ENCODE data around the gene TCF7L2.

Gene TCF7L2

GRCh38 chr10:113053091-113053490 lies 103.0 kb downstream of the TCF7L2 start:
- H3K27me3 ChIP-seq (ENCODE audit: insufficient read depth, poor library complexity, severe bottlenecking), result no peaks in the 10 kb centered on the region
- DNase-seq (ENCODE audit: low read depth in 1 of 2, low spot score in 1 of 2), result no peak
- no peak overlapping the region for H3K27ac ChIP-seq (replicated peaks)
- H3K4me3 ChIP-seq (replicated peaks; ENCODE audit: insufficient read depth, low read length), result no peak overlapping the region
- TF ChIP-seq GABPA (IDR thresholded peaks at IDR 0.05; ENCODE audit: low read depth) (no peak), SPI1 (IDR thresholded peaks at IDR 0.05; ENCODE audit: borderline replicate concordance, low read depth) (no peak), POLR2AphosphoS5 (IDR thresholded peaks at IDR 0.05; ENCODE audit: low read depth) (no peak), CTCF (IDR thresholded peaks at IDR 0.05; ENCODE audit: insufficient read depth, low read length) (no peak), REST (IDR thresholded peaks at IDR 0.05; ENCODE audit: insufficient replicate concordance, low read depth) (no peak)

- no peak for DNase-seq (ENCODE audit: low read depth in 1 of 2, low spot score in 1 of 2)
- TF ChIP-seq CTCF (IDR thresholded peaks at IDR 0.05; ENCODE audit: insufficient read depth, low read length), result no peak
- TF ChIP-seq REST (IDR thresholded peaks at IDR 0.05; ENCODE audit: insufficient replicate concordance, low read depth), result no peak
- no peak for TF ChIP-seq SPI1 (IDR thresholded peaks at IDR 0.05; ENCODE audit: borderline replicate concordance, low read depth)
- TF ChIP-seq POLR2AphosphoS5 (IDR thresholded peaks at IDR 0.05; ENCODE audit: low read depth), result no peak
- TF ChIP-seq GABPA (IDR thresholded peaks at IDR 0.05; ENCODE audit: low read depth), result no peak
- H3K4me3 ChIP-seq (replicated peaks; ENCODE audit: insufficient read depth, low read length), result no peak overlapping the region
- H3K27ac ChIP-seq (replicated peaks), result no peak overlapping the region
- H3K27me3 ChIP-seq (ENCODE audit: insufficient read depth, poor library complexity, severe bottlenecking), result no peaks in the 10 kb centered on the region
Measured at GRCh38 chr10:113053881-113054280, 103.8 kb downstream of the TCF7L2 start.

- H3K4me3 ChIP-seq (replicated peaks; ENCODE audit: insufficient read depth, low read length), result no peak overlapping the region
- no peak overlapping the region for H3K27ac ChIP-seq (replicated peaks)
- H3K27me3 ChIP-seq (ENCODE audit: insufficient read depth, poor library complexity, severe bottlenecking), result no peaks in the 10 kb centered on the region
- no peak for DNase-seq (ENCODE audit: low read depth in 1 of 2, low spot score in 1 of 2)
- no peak for TF ChIP-seq GABPA (IDR thresholded peaks at IDR 0.05; ENCODE audit: low read depth)
- no peak for TF ChIP-seq SPI1 (IDR thresholded peaks at IDR 0.05; ENCODE audit: borderline replicate concordance, low read depth)
- no peak for TF ChIP-seq POLR2AphosphoS5 (IDR thresholded peaks at IDR 0.05; ENCODE audit: low read depth)
- TF ChIP-seq CTCF (IDR thresholded peaks at IDR 0.05; ENCODE audit: insufficient read depth, low read length), result no peak
- no peak for TF ChIP-seq REST (IDR thresholded peaks at IDR 0.05; ENCODE audit: insufficient replicate concordance, low read depth)
Measured at GRCh38 chr10:113055458-113055857, 105.4 kb downstream of the TCF7L2 start.
